MCF 10A (cell line): Measurements from ENCODE around the gene LHX3. TPM values are rescaled to one million over a fixed set of nuclear protein-coding genes. Genes with fewer than 3 reads are reported as not detected.

Experiments
- BruUV-seq: library from RNA; stranded (reverse); fragments of 400-500 nt; replicated peaks from 2 replicates; lab custom pipeline; 2021; lab: Mats Ljungman, UMichigan
- CTCF ChIA-PET: fragments of 300-600 bp; sonication (Branson Sonifier 250); formaldehyde crosslinking; extraction: SDS; loops from one replicate; lab custom pipeline; 2021; ENCODE audit warnings: antibody characterized with exemption, inconsistent platforms; lab: Yijun Ruan, JAX
- POLR2A ChIA-PET: fragments of 300-600, 350-650 bp; sonication (Branson Sonifier 250); formaldehyde crosslinking; extraction: SDS; loops from one replicate; lab custom pipeline; 2020; ENCODE audit warnings: antibody characterized with exemption, inconsistent platforms; lab: Yijun Ruan, JAX
- DNase-seq: peaks from one replicate; pipeline ENCODE4 v3.0.0-alpha.2; 2018; ENCODE audit not compliant: unreplicated experiment
- H3K27ac Mint-ChIP-seq: one replicate; pipeline ENCODE4 v1.8.0; 2022; ENCODE audit warnings: mild to moderate bottlenecking, low read depth, mixed read lengths; ENCODE audit not compliant: unreplicated experiment
- H3K27me3 Mint-ChIP-seq: one replicate; pipeline ENCODE4 v1.8.0; 2022; ENCODE audit warnings: mixed read lengths; ENCODE audit not compliant: insufficient read depth, unreplicated experiment
- H3K36me3 Mint-ChIP-seq: one replicate; pipeline ENCODE4 v1.8.0; 2022; ENCODE audit warnings: mild to moderate bottlenecking, moderate library complexity, mixed read lengths; ENCODE audit not compliant: insufficient read depth, unreplicated experiment
- H3K4me1 Mint-ChIP-seq: one replicate; pipeline ENCODE4 v1.8.0; 2022; ENCODE audit warnings: mixed read lengths; ENCODE audit not compliant: insufficient read depth, unreplicated experiment
- H3K4me3 Mint-ChIP-seq: one replicate; pipeline ENCODE4 v1.8.0; 2022; ENCODE audit warnings: mild to moderate bottlenecking, moderate library complexity, mixed read lengths; ENCODE audit not compliant: unreplicated experiment
- H3K9me3 Mint-ChIP-seq: one replicate; pipeline ENCODE4 v1.8.0; 2022; ENCODE audit warnings: mixed read lengths; ENCODE audit not compliant: unreplicated experiment
- intact Hi-C: fragments of 100-400 bp; cut with micrococcal nuclease; formaldehyde crosslinking; loops from 2 replicates; pipeline ENCODE4 v1.14.1; 2022
- total RNA-seq: library from RNA; stranded (reverse); gene quantifications from 2 replicates; pipeline ENCODE4 v1.2.3, GENCODE V29; 2022
- TF ChIP-seq, protein P1 (sequence below): fragments of 200-600 bp; IDR thresholded peaks from one replicate; pipeline ENCODE4 v1.8.0; 2022; ENCODE audit warnings: antibody characterized with exemption, mild to moderate bottlenecking; ENCODE audit not compliant: unreplicated experiment

Gene LHX3
- total RNA-seq, 1 experiment from 2014 or later, result 0.26 TPM

DNA sequence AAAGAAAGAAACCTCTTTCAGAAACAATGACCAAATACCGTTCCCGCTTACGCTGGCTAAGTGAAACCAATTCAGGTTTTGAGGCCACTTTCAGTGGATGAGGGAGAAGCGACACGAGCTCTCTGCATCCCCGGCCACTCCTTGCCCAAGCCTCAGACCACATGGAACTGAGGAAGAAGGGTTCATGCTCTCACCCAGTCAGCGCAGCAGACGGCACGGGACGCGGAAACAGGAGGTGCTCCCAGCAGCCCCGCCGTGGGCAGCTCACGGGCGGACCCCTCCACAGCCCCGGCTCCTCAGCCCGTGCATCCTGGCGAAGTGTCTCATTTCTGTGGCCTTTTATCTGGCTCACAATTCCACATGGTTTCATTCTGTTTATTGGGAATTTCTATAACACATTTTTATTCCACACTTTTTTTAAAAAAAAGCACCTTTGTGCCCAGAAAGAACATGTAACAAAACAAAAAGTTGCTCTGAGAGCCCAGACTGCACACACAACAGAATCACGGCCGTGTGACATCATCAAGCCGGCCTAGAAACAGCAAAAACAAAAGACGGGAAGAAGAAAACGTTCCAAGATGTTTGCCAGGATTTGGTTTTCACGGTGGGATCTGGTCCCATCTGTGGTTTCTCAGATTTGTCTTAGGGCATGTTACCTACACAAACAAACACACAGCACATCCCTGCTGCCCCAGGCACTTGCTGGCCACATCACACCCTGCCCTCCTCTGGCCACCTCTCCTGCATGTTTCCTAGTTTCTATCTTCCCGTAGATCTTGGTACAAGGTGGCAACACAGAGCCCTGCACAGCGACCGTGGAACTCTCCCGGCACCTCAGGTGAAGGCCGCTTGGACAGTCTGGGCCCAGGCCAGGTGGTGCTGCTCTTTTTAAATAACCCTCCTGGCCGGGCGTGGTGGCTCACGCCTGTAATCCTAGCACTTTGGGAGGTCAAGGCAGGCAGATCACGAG lies 24.5 kb upstream of the LHX3 start:
- no peak for DNase-seq
- TF ChIP-seq, protein P1, sequence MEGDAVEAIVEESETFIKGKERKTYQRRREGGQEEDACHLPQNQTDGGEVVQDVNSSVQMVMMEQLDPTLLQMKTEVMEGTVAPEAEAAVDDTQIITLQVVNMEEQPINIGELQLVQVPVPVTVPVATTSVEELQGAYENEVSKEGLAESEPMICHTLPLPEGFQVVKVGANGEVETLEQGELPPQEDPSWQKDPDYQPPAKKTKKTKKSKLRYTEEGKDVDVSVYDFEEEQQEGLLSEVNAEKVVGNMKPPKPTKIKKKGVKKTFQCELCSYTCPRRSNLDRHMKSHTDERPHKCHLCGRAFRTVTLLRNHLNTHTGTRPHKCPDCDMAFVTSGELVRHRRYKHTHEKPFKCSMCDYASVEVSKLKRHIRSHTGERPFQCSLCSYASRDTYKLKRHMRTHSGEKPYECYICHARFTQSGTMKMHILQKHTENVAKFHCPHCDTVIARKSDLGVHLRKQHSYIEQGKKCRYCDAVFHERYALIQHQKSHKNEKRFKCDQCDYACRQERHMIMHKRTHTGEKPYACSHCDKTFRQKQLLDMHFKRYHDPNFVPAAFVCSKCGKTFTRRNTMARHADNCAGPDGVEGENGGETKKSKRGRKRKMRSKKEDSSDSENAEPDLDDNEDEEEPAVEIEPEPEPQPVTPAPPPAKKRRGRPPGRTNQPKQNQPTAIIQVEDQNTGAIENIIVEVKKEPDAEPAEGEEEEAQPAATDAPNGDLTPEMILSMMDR, result no peak
- CTCF ChIA-PET, result no interaction called here
- no peak overlapping the region for H3K4me3 Mint-ChIP-seq
- peaks cover 14% of the 10 kb centered on the region for H3K4me1 Mint-ChIP-seq
- BruUV-seq, result no TSS peak
- H3K27ac Mint-ChIP-seq, result peak overlapping the region; percentile 87
- H3K9me3 Mint-ChIP-seq, result no peaks in the 10 kb centered on the region
- H3K36me3 Mint-ChIP-seq, result peaks cover 27% of the 10 kb centered on the region
- H3K27me3 Mint-ChIP-seq, result no peaks in the 10 kb centered on the region
- intact Hi-C loops, result loop anchor here (2.0 kb wide), 2 partner anchors 53 to 269 kb away; partner anchors contain the start of gene UBAC1
- POLR2A ChIA-PET, result interaction anchor here (1.5 kb wide), 1 partner anchor 10 kb away, joined by 11 read pairs; no protein-coding TSS in a partner anchor

DNA sequence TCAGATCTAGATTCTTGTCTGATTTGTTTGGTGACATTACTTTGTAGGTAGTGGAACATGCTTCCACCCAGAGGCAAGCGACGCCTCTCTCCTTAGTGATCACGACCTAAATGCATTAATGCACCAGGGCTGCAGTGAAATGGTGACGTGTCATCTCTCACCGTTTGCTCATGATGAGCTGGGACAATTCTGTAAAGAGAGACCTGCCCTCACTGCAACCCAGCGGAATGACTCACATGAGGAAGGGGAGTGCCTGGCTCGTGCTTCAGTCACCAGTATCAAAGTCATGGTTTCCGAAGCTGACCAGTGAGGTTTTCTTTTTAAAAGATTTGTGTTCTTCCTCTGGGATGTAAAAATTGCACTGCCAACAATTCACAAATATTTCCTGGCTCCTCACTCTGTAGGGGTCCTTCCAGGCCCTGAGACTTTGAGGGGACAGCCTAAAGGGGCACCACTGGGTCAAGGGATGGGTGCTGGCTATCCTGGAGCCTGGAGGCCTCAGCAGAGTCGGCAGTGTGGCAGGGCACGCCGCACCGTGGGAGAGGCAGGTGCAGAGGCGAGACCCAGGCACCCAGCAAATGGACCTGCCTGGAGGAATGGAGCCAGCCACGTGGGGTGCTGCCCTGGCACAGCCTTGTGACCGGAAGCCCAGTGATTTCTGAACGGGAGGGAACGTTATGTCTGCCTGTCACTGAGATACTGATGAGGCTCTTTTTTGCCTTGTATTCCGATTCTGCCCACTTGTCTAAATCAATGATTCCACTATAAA lies 23.4 kb upstream of the LHX3 start:
- DNase-seq, result peak; percentile 78
- intact Hi-C loops, result loop anchor here (1.0 to 2.0 kb wide), 3 partner anchors 16 to 267 kb away; partner anchors contain the start of gene UBAC1
- Mint-ChIP-seq H3K9me3 (no peaks in the 10 kb centered on the region), H3K27ac (peak overlapping the region; percentile 87), H3K4me3 (peak overlapping the region; percentile 64), H3K27me3 (no peaks in the 10 kb centered on the region), H3K4me1 (peaks cover 14% of the 10 kb centered on the region), H3K36me3 (peaks cover 35% of the 10 kb centered on the region)
- BruUV-seq, result no TSS peak
- TF ChIP-seq, protein P1, result no peak
- ChIA-PET POLR2A (interaction anchor here (1.0 to 1.5 kb wide), 4 partner anchors 9 to 135 kb away, joined by 3 to 11 read pairs (median 4); no protein-coding TSS in a partner anchor), CTCF (interaction anchor here (0.6 to 1.6 kb wide), 3 partner anchors 10 to 22 kb away, joined by 3 read pairs; no protein-coding TSS in a partner anchor)

DNA sequence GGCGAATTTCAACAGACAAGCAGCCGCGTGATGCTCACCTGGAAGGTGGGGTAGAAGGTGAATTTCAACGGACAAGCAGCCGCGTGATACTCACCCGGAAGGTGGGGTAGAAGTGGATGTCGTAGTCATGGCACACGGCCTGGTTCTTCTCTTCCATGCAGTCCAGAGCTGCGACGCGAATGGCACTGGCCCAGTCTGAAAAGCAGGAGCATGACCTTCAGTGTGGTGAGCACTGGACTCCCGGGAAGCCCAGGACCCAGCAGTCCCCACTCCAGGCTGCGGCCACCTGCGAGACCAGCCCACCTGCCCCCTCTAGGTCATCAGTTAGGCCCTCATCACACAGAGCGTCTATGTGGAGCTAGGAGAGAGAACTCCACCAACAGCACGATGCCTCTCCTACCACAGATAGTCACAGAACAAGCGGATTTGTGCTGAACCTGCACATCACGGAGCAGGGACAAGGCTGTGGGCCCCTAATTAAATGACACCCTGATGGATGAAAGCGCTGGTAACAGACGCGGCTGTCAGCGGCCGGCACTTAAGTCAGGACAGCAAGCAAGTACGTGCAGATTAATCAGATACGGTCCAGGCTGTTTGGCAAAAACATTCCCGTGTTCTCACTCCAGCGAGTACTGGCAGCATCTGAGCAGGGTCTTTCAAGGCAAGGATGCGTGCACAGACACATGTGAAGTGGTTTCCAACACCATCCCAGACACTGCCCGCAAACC lies 21.9 kb upstream of the LHX3 start:
- no TSS peak for BruUV-seq

More for the DNA sequence above, 21.9 kb upstream of the LHX3 start:
- H3K4me3 Mint-ChIP-seq, result no peak overlapping the region
- CTCF ChIA-PET, result interaction anchor here (0.6 to 2.4 kb wide), 14 partner anchors 9 to 259 kb away, joined by 3 to 13 read pairs (median 3); no protein-coding TSS in a partner anchor
- H3K4me1 Mint-ChIP-seq, result peaks cover 14% of the 10 kb centered on the region
- POLR2A ChIA-PET, result interaction anchor here (1.0 kb wide), 2 partner anchors 18 to 163 kb away, joined by 3 to 4 read pairs; no protein-coding TSS in a partner anchor
- H3K36me3 Mint-ChIP-seq, result peaks cover 42% of the 10 kb centered on the region
- DNase-seq, result no peak
- no peaks in the 10 kb centered on the region for H3K9me3 Mint-ChIP-seq
- intact Hi-C loops, result loop anchor here (1.0 kb wide), 1 partner anchor 57 kb away; no protein-coding TSS in a partner anchor
- H3K27ac Mint-ChIP-seq, result no peak overlapping the region
- TF ChIP-seq, protein P1, result no peak
- no peaks in the 10 kb centered on the region for H3K27me3 Mint-ChIP-seq
